Testis (tissue), 2 donors: ENCODE measurements around the gene ZMYND11.

Experiments used
- CTCF ChIP-seq, 3 experiments: fragments of 450-650 bp in 2 of 3; fragments of 200-600 bp in 1 of 3; sonication (generic) in 1 of 3; IDR thresholded peaks; one replicate each; pipeline ENCODE4 v1.5.1; 2016 to 2019; ENCODE audit warnings: antibody characterized with exemption in 3 of 3, mild to moderate bottlenecking in 2 of 3, moderate library complexity in 1 of 3
- POLR2A ChIP-seq: fragments of 450-650 bp; IDR thresholded peaks from one replicate; pipeline ENCODE4 v1.6.1; 2017; ENCODE audit warnings: antibody characterized with exemption, mild to moderate bottlenecking, moderate library complexity

- TF ChIP-seq CTCF (IDR thresholded peaks at IDR 0.05) (no peak), POLR2A (no peak)
These were observed 7.1 kb downstream of the ZMYND11 start for GRCh38 chr10:142371-142770.
